ENCODE results near the gene NDOR1. TPM values are rescaled to one million over a fixed set of nuclear protein-coding genes. Genes with fewer than 3 reads are reported as not detected.

Gene NDOR1
- total RNA-seq, 1 donor from 2014 or later = 22.5 TPM

DNA sequence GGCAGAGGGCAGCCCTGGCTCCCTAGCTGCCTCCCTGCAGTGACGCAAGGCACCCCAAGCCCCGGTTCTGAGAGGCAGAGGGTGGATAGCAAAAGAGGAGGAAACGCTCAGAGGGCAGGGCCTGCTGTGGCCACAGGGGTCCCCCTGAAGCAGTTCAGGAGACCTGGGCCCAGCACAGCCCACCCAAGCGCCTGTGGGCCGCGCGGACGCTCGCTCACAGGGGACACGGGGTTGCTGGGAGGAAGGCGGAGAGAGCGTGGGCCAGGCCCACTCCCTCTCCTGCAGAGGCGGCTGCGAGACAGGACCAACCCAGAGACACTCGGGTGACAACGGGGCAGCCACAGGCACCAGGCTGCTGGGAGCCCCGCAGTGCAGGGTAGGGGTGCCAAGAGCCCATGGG lies 25.7 kb upstream of the NDOR1 start:
- Mint-ChIP-seq H3K4me3 (ENCODE audit: unreplicated experiment) (no peak overlapping the region), H3K27me3 (ENCODE audit: unreplicated experiment) (peaks cover 9% of the 10 kb centered on the region), H3K36me3 (ENCODE audit: low read depth, unreplicated experiment) (peaks cover 19% of the 10 kb centered on the region), H3K4me1 (ENCODE audit: unreplicated experiment) (no peaks in the 10 kb centered on the region), H3K27ac (ENCODE audit: unreplicated experiment) (no peak overlapping the region), H3K9me3 (ENCODE audit: unreplicated experiment) (no peaks in the 10 kb centered on the region)
- TF ChIP-seq, protein P1, sequence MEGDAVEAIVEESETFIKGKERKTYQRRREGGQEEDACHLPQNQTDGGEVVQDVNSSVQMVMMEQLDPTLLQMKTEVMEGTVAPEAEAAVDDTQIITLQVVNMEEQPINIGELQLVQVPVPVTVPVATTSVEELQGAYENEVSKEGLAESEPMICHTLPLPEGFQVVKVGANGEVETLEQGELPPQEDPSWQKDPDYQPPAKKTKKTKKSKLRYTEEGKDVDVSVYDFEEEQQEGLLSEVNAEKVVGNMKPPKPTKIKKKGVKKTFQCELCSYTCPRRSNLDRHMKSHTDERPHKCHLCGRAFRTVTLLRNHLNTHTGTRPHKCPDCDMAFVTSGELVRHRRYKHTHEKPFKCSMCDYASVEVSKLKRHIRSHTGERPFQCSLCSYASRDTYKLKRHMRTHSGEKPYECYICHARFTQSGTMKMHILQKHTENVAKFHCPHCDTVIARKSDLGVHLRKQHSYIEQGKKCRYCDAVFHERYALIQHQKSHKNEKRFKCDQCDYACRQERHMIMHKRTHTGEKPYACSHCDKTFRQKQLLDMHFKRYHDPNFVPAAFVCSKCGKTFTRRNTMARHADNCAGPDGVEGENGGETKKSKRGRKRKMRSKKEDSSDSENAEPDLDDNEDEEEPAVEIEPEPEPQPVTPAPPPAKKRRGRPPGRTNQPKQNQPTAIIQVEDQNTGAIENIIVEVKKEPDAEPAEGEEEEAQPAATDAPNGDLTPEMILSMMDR (IDR thresholded peaks at IDR 0.05; ENCODE audit: unreplicated experiment) = no peak
- no peak for DNase-seq (ENCODE audit: low spot score)

DNA sequence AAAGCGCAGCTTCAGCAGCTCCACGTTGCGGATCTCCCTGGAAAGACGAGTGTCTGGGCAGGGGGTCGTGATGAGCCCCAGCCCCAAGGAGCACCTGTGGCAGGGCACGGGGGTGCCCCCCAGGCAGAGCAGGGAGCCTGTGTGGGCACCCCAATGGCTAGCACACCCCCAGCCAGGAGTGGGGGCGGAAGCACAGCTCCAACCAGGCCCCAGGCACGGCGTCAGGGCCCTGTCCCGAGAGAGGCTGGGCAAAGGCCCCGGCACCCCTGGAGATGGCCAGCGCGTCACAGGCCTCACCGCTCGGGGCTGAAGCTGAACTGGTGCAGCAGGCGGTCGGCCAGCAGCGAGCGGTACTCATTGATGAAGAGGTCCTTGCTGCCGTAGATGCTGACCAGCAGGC lies 25.0 kb upstream of the NDOR1 start:
- H3K4me3 Mint-ChIP-seq (ENCODE audit: unreplicated experiment) = no peak overlapping the region
- H3K36me3 Mint-ChIP-seq (ENCODE audit: low read depth, unreplicated experiment) = peaks cover 19% of the 10 kb centered on the region
- no peak overlapping the region for H3K27ac Mint-ChIP-seq (ENCODE audit: unreplicated experiment)
- H3K9me3 Mint-ChIP-seq (ENCODE audit: unreplicated experiment) = no peaks in the 10 kb centered on the region
- TF ChIP-seq, protein P1 (IDR thresholded peaks at IDR 0.05; ENCODE audit: unreplicated experiment) = no peak
- no peak for DNase-seq (ENCODE audit: low spot score)
- H3K4me1 Mint-ChIP-seq (ENCODE audit: unreplicated experiment) = no peaks in the 10 kb centered on the region
- H3K27me3 Mint-ChIP-seq (ENCODE audit: unreplicated experiment) = peaks cover 11% of the 10 kb centered on the region

DNA sequence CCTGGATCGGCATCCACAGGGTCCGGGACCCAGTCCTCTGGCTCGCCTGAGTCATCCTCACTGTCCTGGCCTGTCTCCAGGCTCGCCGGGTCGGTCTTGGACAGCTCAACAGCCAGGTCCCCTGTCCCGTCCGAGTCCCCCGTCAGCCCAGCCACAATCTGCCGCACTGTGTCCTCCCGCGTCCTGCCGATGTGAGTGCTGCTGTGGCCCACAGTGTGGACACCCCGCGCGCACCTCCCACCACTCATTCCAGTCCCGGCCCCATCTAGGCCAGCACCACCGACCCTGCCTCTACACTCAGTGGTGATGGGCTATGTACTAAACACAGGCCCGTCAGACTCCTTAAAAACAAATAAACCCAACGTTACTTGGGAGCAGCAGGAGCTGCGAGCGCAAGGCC lies 23.8 kb upstream of the NDOR1 start:
- Mint-ChIP-seq H3K4me3 (ENCODE audit: unreplicated experiment) (peak overlapping the region; percentile 78), H3K4me1 (ENCODE audit: unreplicated experiment) (no peaks in the 10 kb centered on the region), H3K9me3 (ENCODE audit: unreplicated experiment) (no peaks in the 10 kb centered on the region), H3K27ac (ENCODE audit: unreplicated experiment) (peak overlapping the region; percentile 31), H3K27me3 (ENCODE audit: unreplicated experiment) (peaks cover 6% of the 10 kb centered on the region), H3K36me3 (ENCODE audit: low read depth, unreplicated experiment) (peaks cover 19% of the 10 kb centered on the region)
- TF ChIP-seq, protein P1 (IDR thresholded peaks at IDR 0.05; ENCODE audit: unreplicated experiment) = no peak
- no peak for DNase-seq (ENCODE audit: low spot score)

DNA sequence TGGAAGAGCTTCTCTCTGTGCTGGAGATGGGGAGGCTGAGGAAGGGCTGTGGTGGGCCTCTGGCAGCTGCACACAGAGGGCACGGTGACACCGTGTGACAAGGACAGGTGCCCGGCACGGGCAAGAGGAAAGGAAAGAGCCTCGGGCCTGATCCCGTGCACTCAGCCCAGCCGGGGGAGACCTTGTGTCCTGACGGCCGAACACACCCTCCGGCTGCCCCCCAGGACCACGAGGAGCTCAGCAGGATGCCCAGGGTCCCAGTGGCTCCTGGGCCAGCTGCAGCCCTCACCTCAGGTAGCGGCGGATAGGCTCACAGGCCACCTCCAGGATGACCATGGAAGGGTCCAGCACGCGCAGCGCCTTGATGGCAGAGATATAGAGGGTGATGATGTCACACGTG lies 22.7 kb upstream of the NDOR1 start:
- Mint-ChIP-seq H3K27me3 (ENCODE audit: unreplicated experiment) (peaks cover 2% of the 10 kb centered on the region), H3K4me3 (ENCODE audit: unreplicated experiment) (no peak overlapping the region), H3K4me1 (ENCODE audit: unreplicated experiment) (peaks cover 5% of the 10 kb centered on the region), H3K36me3 (ENCODE audit: low read depth, unreplicated experiment) (peaks cover 12% of the 10 kb centered on the region), H3K9me3 (ENCODE audit: unreplicated experiment) (no peaks in the 10 kb centered on the region), H3K27ac (ENCODE audit: unreplicated experiment) (no peak overlapping the region)
- TF ChIP-seq, protein P1 (IDR thresholded peaks at IDR 0.05; ENCODE audit: unreplicated experiment) = no peak
- DNase-seq (ENCODE audit: low spot score) = no peak

DNA sequence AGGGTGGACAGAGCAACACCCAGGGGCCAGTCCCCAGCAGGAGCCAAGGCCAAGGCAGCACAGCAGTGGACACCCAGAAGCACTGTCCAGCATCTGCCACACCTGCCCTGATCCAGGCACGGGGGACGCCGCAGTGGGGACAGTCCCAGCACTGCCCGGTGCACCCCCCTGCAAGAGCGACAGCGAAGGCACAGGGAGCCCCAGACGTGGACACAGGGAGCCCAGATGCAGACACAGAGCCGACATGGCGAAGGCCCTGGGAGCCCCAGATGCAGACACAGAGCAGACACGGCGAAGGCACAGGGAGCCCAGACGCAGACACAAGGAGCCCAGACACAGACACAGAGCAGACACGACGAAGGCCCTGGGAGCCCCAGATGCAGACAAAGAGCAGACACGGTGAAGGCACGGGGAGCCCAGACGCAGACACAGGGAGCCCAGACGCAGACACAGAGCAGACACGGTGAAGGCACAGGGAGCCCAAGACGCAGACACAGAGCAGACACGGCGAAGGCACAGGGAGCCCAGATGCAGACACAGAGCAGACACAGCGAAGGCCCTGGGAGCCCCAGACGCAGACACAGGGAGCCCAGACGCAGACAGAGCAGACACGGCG lies 21.4 kb upstream of the NDOR1 start:
- DNase-seq (ENCODE audit: low spot score) = no peak
- Mint-ChIP-seq H3K4me1 (ENCODE audit: unreplicated experiment) (peaks cover 7% of the 10 kb centered on the region), H3K9me3 (ENCODE audit: unreplicated experiment) (no peaks in the 10 kb centered on the region), H3K4me3 (ENCODE audit: unreplicated experiment) (peak overlapping the region; percentile 68), H3K27me3 (ENCODE audit: unreplicated experiment) (peaks cover 2% of the 10 kb centered on the region), H3K36me3 (ENCODE audit: low read depth, unreplicated experiment) (peaks cover 11% of the 10 kb centered on the region), H3K27ac (ENCODE audit: unreplicated experiment) (no peak overlapping the region)
- TF ChIP-seq, protein P1 (IDR thresholded peaks at IDR 0.05; ENCODE audit: unreplicated experiment) = no peak

Data from endothelial cell (in vitro differentiated cells).